ENCODE data around the gene C2CD4C. TPM values are rescaled to one million over a fixed set of nuclear protein-coding genes. Genes with fewer than 3 reads are reported as not detected.

The C2CD4C gene
- total RNA-seq, 1 experiment from 2014 or later = 7.1 TPM

- intact Hi-C loops (cut with micrococcal nuclease) = no loop called here
- no TSS peak for BruUV-seq (replicated peaks)
- no peaks in the 10 kb centered on the region for H3K36me3 ChIP-seq (ENCODE audit: control insufficient read depth in 1 of 2, insufficient read depth in 2 of 2, low read length in 2 of 2)
- no peak overlapping the region for H3K27ac ChIP-seq (ENCODE audit: low read depth, low read length)
- DNase-seq (ENCODE audit: low read depth, low spot score) (no peak), ATAC-seq (no peak)
- H3K9me3 ChIP-seq (ENCODE audit: control insufficient read depth in 1 of 2, insufficient read depth in 1 of 2, low read depth in 1 of 2, low read length in 2 of 2) = no peaks in the 10 kb centered on the region
- no peak overlapping the region for H2AFZ ChIP-seq (ENCODE audit: low read depth, low read length, poor library complexity, severe bottlenecking)
- no peaks in the 10 kb centered on the region for H4K20me1 ChIP-seq (ENCODE audit: insufficient read depth)
- TF ChIP-seq EZH2phosphoT487 (IDR thresholded peaks at IDR 0.05; ENCODE audit: borderline replicate concordance) (no peak), SRF (IDR thresholded peaks at IDR 0.05; ENCODE audit: low read depth) (no peak), JUND (IDR thresholded peaks at IDR 0.05) (no peak), YY1 (IDR thresholded peaks at IDR 0.05; ENCODE audit: extremely low read depth, insufficient replicate concordance, low read depth, low read length) (no peak), POLR2A (IDR thresholded peaks at IDR 0.05; ENCODE audit: borderline replicate concordance, extremely low read depth, insufficient read depth, insufficient read length) (no peak), CEBPB (IDR thresholded peaks at IDR 0.05; ENCODE audit: low read depth) (no peak), FOSL1 (IDR thresholded peaks at IDR 0.05; ENCODE audit: low read depth) (no peak), CBX3 (IDR thresholded peaks at IDR 0.05; ENCODE audit: low read depth) (no peak)
- TF ChIP-seq, protein P1, sequence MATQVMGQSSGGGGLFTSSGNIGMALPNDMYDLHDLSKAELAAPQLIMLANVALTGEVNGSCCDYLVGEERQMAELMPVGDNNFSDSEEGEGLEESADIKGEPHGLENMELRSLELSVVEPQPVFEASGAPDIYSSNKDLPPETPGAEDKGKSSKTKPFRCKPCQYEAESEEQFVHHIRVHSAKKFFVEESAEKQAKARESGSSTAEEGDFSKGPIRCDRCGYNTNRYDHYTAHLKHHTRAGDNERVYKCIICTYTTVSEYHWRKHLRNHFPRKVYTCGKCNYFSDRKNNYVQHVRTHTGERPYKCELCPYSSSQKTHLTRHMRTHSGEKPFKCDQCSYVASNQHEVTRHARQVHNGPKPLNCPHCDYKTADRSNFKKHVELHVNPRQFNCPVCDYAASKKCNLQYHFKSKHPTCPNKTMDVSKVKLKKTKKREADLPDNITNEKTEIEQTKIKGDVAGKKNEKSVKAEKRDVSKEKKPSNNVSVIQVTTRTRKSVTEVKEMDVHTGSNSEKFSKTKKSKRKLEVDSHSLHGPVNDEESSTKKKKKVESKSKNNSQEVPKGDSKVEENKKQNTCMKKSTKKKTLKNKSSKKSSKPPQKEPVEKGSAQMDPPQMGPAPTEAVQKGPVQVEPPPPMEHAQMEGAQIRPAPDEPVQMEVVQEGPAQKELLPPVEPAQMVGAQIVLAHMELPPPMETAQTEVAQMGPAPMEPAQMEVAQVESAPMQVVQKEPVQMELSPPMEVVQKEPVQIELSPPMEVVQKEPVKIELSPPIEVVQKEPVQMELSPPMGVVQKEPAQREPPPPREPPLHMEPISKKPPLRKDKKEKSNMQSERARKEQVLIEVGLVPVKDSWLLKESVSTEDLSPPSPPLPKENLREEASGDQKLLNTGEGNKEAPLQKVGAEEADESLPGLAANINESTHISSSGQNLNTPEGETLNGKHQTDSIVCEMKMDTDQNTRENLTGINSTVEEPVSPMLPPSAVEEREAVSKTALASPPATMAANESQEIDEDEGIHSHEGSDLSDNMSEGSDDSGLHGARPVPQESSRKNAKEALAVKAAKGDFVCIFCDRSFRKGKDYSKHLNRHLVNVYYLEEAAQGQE (IDR thresholded peaks at IDR 0.05; ENCODE audit: low read depth) = no peak
- TF ChIP-seq, protein P2, sequence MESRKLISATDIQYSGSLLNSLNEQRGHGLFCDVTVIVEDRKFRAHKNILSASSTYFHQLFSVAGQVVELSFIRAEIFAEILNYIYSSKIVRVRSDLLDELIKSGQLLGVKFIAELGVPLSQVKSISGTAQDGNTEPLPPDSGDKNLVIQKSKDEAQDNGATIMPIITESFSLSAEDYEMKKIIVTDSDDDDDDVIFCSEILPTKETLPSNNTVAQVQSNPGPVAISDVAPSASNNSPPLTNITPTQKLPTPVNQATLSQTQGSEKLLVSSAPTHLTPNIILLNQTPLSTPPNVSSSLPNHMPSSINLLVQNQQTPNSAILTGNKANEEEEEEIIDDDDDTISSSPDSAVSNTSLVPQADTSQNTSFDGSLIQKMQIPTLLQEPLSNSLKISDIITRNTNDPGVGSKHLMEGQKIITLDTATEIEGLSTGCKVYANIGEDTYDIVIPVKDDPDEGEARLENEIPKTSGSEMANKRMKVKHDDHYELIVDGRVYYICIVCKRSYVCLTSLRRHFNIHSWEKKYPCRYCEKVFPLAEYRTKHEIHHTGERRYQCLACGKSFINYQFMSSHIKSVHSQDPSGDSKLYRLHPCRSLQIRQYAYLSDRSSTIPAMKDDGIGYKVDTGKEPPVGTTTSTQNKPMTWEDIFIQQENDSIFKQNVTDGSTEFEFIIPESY (IDR thresholded peaks at IDR 0.05; ENCODE audit: extremely low read depth, insufficient replicate concordance, low read length) = no peak
- CTCF ChIA-PET = no interaction called here
- RAD21 ChIA-PET (ENCODE audit: low non-redundant PET in 1 of 2, low total read pairs in 2 of 2, uncharacterized antibody in 2 of 2, unreplicated experiment in 2 of 2) = no interaction called here
- H3K4me2 ChIP-seq (ENCODE audit: low read length) = no peak overlapping the region
- POLR2A ChIA-PET = no interaction called here
- H3K9ac ChIP-seq (ENCODE audit: low read length) = no peak overlapping the region
- peaks cover 4 to 14% of the 10 kb centered on the region in 2 experiments; a peak in 3 of 4 replicates for H3K4me1 ChIP-seq (ENCODE audit: control insufficient read depth in 1 of 2, insufficient read depth in 2 of 2, low read length in 2 of 2)
- H3K27me3 ChIP-seq (ENCODE audit: insufficient read depth, low read length) = peaks cover 4% of the 10 kb centered on the region; the same call in 1 of the 2 replicates
- H3K4me3 ChIP-seq (replicated peaks in 1 of 2; ENCODE audit: low read depth in 1 of 2, low read length in 2 of 2) = no peak overlapping the region
- no peaks in the 10 kb centered on the region for H3K9me2 ChIP-seq (ENCODE audit: insufficient read depth)
- no peaks in the 10 kb centered on the region for H3K79me2 ChIP-seq (ENCODE audit: insufficient read depth, low read length)
These were observed 3.7 kb upstream of the C2CD4C start for GRCh38 chr19:412356-413355.

Measured in HCT116 (cell line).